HL-60 (cell line): ENCODE results near the gene IMMP2L.

Source experiments
- DNase-seq, 2 experiments: peaks; one replicate each; pipeline ENCODE4 v3.0.0-alpha.2; 2010 to 2020; ENCODE audit warnings: low read depth in 1 of 2, low spot score in 1 of 2
- H3K27ac ChIP-seq: fragments of 250-450 bp; sonication (Bioruptor Pico); replicated peaks from 2 replicates; pipeline ENCODE4 v1.5.1; 2020; ENCODE audit warnings: mild to moderate bottlenecking, moderate library complexity
- H3K27me3 ChIP-seq: fragments of 250-450 bp; sonication (Bioruptor Pico); 2 replicates; pipeline ENCODE4 v1.5.1; 2021; ENCODE audit warnings: mild to moderate bottlenecking, moderate library complexity; ENCODE audit not compliant: insufficient read depth, poor library complexity, severe bottlenecking
- H3K4me3 ChIP-seq: replicated peaks from 2 replicates; pipeline ENCODE4 v1.5.1; 2011; ENCODE audit warnings: mild to moderate bottlenecking, control low read depth, low read length; ENCODE audit not compliant: insufficient read depth
- GABPA ChIP-seq: IDR thresholded peaks from 2 replicates; pipeline ENCODE4 v1.6.1; 2012; ENCODE audit warnings: low read depth
- POLR2AphosphoS5 ChIP-seq: IDR thresholded peaks from 2 replicates; pipeline ENCODE4 v1.6.1; 2012; ENCODE audit warnings: low read depth
- SPI1 ChIP-seq: IDR thresholded peaks from 2 replicates; pipeline ENCODE4 v1.6.1; 2012; ENCODE audit warnings: low read depth, mild to moderate bottlenecking, borderline replicate concordance
- TF ChIP-seq, protein P1 (sequence below): IDR thresholded peaks from 2 replicates; pipeline ENCODE4 v1.6.1; 2012; ENCODE audit warnings: low read depth; ENCODE audit not compliant: insufficient replicate concordance
- TF ChIP-seq, protein P2 (sequence below): IDR thresholded peaks from one replicate; pipeline ENCODE4 v1.5.1; 2011; ENCODE audit warnings: low read length, control low read depth, inconsistent platforms; ENCODE audit not compliant: insufficient read depth

Gene IMMP2L

DNA sequence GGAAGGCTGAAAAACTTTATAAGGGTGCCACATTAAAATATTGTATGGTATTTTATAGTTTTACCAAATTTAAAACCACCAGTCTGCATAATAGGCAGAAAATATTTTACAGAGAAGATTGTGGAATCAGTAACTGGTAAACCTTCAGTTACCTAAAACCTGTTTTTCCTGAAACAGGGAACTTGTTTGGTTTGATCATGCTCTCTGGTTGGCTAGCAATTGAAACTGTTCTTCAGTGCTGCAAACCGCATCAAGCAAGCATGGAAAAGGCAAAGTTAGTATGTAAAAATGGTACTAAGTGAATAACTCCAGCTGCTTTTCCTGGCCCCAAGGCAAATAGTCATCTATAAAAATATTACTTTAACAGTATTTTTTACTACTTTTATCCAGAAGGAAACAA is 788.2 kb downstream of the IMMP2L start:
- no peaks in the 10 kb centered on the region for H3K27me3 ChIP-seq
- no peak for TF ChIP-seq POLR2AphosphoS5
- TF ChIP-seq GABPA, result no peak
- H3K27ac ChIP-seq, result no peak overlapping the region
- DNase-seq, result no peak
- H3K4me3 ChIP-seq, result no peak overlapping the region

DNA sequence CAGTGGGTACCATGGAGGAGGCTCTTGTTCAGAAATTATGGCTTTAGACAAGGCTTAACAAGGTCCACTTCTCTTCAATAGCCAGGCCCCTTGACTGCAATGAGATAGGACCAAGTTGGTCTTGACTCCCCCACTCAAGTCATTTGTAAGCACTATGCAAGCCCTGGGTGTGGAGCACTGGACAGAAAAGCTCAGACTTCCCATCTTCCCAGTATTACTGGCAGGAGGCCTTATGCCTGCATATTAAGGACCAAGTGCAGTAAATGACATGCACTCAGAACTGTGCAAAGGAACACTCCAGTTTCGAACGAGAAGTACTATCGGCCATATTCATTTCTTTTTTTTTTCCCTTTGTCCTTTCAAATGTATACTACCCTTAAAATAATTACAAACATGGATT is 789.7 kb downstream of the IMMP2L start:
- no peak overlapping the region for H3K4me3 ChIP-seq
- H3K27ac ChIP-seq, result no peak overlapping the region
- no peak for DNase-seq
- TF ChIP-seq, protein P1, sequence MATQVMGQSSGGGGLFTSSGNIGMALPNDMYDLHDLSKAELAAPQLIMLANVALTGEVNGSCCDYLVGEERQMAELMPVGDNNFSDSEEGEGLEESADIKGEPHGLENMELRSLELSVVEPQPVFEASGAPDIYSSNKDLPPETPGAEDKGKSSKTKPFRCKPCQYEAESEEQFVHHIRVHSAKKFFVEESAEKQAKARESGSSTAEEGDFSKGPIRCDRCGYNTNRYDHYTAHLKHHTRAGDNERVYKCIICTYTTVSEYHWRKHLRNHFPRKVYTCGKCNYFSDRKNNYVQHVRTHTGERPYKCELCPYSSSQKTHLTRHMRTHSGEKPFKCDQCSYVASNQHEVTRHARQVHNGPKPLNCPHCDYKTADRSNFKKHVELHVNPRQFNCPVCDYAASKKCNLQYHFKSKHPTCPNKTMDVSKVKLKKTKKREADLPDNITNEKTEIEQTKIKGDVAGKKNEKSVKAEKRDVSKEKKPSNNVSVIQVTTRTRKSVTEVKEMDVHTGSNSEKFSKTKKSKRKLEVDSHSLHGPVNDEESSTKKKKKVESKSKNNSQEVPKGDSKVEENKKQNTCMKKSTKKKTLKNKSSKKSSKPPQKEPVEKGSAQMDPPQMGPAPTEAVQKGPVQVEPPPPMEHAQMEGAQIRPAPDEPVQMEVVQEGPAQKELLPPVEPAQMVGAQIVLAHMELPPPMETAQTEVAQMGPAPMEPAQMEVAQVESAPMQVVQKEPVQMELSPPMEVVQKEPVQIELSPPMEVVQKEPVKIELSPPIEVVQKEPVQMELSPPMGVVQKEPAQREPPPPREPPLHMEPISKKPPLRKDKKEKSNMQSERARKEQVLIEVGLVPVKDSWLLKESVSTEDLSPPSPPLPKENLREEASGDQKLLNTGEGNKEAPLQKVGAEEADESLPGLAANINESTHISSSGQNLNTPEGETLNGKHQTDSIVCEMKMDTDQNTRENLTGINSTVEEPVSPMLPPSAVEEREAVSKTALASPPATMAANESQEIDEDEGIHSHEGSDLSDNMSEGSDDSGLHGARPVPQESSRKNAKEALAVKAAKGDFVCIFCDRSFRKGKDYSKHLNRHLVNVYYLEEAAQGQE, result no peak
- no peaks in the 10 kb centered on the region for H3K27me3 ChIP-seq

DNA sequence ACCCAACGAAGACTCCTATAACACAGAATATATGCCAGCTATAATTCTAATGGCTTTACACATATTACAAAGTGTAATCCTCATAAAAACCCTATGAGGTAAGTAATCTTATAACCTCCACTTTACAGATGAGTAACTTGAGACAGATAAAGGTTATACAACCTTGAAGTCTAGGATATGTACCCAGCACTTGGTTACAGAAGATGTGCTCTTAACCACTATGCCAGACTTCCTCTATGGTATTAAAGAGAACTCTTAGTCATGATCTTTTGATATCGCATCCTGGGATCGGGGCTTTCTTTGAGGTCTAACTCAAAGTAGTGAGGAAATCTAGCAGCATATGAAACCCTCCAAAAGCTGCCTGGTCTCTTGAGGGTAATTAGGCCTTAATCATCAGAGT is 790.6 kb downstream of the IMMP2L start:
- TF ChIP-seq, protein P2, sequence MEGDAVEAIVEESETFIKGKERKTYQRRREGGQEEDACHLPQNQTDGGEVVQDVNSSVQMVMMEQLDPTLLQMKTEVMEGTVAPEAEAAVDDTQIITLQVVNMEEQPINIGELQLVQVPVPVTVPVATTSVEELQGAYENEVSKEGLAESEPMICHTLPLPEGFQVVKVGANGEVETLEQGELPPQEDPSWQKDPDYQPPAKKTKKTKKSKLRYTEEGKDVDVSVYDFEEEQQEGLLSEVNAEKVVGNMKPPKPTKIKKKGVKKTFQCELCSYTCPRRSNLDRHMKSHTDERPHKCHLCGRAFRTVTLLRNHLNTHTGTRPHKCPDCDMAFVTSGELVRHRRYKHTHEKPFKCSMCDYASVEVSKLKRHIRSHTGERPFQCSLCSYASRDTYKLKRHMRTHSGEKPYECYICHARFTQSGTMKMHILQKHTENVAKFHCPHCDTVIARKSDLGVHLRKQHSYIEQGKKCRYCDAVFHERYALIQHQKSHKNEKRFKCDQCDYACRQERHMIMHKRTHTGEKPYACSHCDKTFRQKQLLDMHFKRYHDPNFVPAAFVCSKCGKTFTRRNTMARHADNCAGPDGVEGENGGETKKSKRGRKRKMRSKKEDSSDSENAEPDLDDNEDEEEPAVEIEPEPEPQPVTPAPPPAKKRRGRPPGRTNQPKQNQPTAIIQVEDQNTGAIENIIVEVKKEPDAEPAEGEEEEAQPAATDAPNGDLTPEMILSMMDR, result no peak
- TF ChIP-seq SPI1 (no peak), GABPA (no peak), POLR2AphosphoS5 (no peak)
- TF ChIP-seq, protein P1, result no peak

DNA sequence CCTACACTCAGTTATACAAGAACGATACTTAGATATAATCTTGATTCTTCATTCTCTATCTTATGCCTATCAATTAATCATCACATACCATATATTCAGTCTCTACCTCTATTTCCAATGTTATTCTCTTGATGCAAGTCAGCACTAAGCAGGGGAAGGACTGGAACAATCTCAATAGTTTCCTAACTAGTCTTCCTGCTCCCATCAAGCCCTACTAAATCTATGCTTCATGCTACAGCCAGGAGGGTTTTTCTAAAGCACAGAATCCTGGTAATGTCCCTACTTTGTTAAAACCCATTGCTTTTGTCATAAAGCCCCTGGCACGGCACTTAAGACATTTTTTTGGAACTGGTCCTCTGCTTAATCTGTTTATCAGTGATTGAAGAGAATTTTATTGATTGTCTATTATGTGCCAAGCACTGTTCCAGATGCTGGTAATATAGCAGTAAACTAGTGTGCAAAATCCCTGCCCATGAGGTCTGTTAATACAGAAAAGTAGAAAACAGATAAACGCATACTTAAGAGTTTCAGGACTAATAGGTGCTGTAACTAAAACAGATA is 794.7 kb downstream of the IMMP2L start:
- Histone ChIP-seq H3K4me3 (no peak overlapping the region), H3K27ac (no peak overlapping the region), H3K27me3 (no peaks in the 10 kb centered on the region)
- TF ChIP-seq, protein P2, result no peak
- TF ChIP-seq GABPA (no peak), POLR2AphosphoS5 (no peak), SPI1 (no peak)
- TF ChIP-seq, protein P1, result no peak
- DNase-seq, result no peak

More for the DNA sequence above, 790.6 kb downstream of the IMMP2L start:
- H3K27ac ChIP-seq, result no peak overlapping the region
- no peak for DNase-seq
- H3K27me3 ChIP-seq, result no peaks in the 10 kb centered on the region
- H3K4me3 ChIP-seq, result no peak overlapping the region
